Lower leg skin (tissue), 3 donors: Measurements from ENCODE around the gene PLEKHM3.

Source experiments
- POLR2A ChIP-seq, 2 donors: fragments of 450-650 bp; IDR thresholded peaks; one replicate each; pipeline ENCODE4 v1.6.1; 2016 to 2017; ENCODE audit warnings: antibody characterized with exemption in 2 of 2, mild to moderate bottlenecking in 1 of 2, moderate library complexity in 1 of 2
- TF ChIP-seq, protein P1 (sequence below), 3 donors: fragments of 450-650 bp; IDR thresholded peaks; one replicate each; pipeline ENCODE4 v1.5.1; 2016; ENCODE audit warnings: antibody characterized with exemption in 3 of 3, mild to moderate bottlenecking in 3 of 3, moderate library complexity in 2 of 3

GRCh38 chr2:207868855-207869596 is 156.3 kb downstream of the PLEKHM3 start:
- TF ChIP-seq, protein P1, sequence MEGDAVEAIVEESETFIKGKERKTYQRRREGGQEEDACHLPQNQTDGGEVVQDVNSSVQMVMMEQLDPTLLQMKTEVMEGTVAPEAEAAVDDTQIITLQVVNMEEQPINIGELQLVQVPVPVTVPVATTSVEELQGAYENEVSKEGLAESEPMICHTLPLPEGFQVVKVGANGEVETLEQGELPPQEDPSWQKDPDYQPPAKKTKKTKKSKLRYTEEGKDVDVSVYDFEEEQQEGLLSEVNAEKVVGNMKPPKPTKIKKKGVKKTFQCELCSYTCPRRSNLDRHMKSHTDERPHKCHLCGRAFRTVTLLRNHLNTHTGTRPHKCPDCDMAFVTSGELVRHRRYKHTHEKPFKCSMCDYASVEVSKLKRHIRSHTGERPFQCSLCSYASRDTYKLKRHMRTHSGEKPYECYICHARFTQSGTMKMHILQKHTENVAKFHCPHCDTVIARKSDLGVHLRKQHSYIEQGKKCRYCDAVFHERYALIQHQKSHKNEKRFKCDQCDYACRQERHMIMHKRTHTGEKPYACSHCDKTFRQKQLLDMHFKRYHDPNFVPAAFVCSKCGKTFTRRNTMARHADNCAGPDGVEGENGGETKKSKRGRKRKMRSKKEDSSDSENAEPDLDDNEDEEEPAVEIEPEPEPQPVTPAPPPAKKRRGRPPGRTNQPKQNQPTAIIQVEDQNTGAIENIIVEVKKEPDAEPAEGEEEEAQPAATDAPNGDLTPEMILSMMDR (IDR thresholded peaks at IDR 0.05), result no peak
- TF ChIP-seq POLR2A (IDR thresholded peaks at IDR 0.05), result no peak
